DND-41 (cell line): ENCODE measurements around the gene GATA2.

ENCODE experiments used
- ATAC-seq: fragments of 200-7000 bp; cut with Tn5 transposase; 3 replicates; pipeline ENCODE4 v1.9.1; 2021; ENCODE audit warnings: low read depth; ENCODE audit not compliant: insufficient read depth
- DNase-seq: peaks from one replicate; pipeline ENCODE4 v3.0.0-alpha.2; 2020
- H2AFZ ChIP-seq: 2 replicates; pipeline ENCODE4 v1.6.0; 2012; ENCODE audit warnings: low read depth, low read length
- H3K27ac ChIP-seq: 2 replicates; pipeline ENCODE4 v1.5.1; 2012; ENCODE audit warnings: low read length, inconsistent platforms
- H3K27me3 ChIP-seq: fragments of 200-600 bp; sonication (generic); 2 replicates; pipeline ENCODE4 v1.6.0; 2012; ENCODE audit warnings: low read length, mild to moderate bottlenecking, inconsistent platforms; ENCODE audit not compliant: insufficient read depth, poor library complexity
- H3K36me3 ChIP-seq: 2 replicates; pipeline ENCODE4 v1.5.1; 2012; ENCODE audit warnings: low read length, inconsistent platforms; ENCODE audit not compliant: insufficient read depth
- H3K4me1 ChIP-seq: 2 replicates; pipeline ENCODE4 v1.5.1; 2012; ENCODE audit warnings: mild to moderate bottlenecking, low read length; ENCODE audit not compliant: insufficient read depth
- H3K4me2 ChIP-seq: 2 replicates; pipeline ENCODE4 v1.6.0; 2012; ENCODE audit warnings: mild to moderate bottlenecking, moderate library complexity, low read length, inconsistent platforms; ENCODE audit not compliant: insufficient read depth
- H3K4me3 ChIP-seq, 2 experiments: fragments of 200-600 bp in 1 of 2; shearing (Covaris generic) in 1 of 2; 2 replicates each; pipeline ENCODE4 v1.5.1; 2012 to 2016; ENCODE audit warnings: inconsistent platforms in 2 of 2, low read length in 2 of 2, mild to moderate bottlenecking in 2 of 2, low read depth in 1 of 2, moderate library complexity in 1 of 2
- H3K79me2 ChIP-seq: 2 replicates; pipeline ENCODE4 v1.6.0; 2012; ENCODE audit warnings: low read length, inconsistent platforms; ENCODE audit not compliant: insufficient read depth
- H3K9ac ChIP-seq: 2 replicates; pipeline ENCODE4 v1.6.0; 2012; ENCODE audit warnings: low read depth, mild to moderate bottlenecking, inconsistent platforms, low read length, moderate library complexity
- H3K9me3 ChIP-seq: 2 replicates; pipeline ENCODE4 v1.5.1; 2012; ENCODE audit warnings: low read length, moderate library complexity, mild to moderate bottlenecking, inconsistent platforms; ENCODE audit not compliant: insufficient read depth, severe bottlenecking
- H4K20me1 ChIP-seq: 2 replicates; pipeline ENCODE4 v1.6.0; 2012; ENCODE audit warnings: low read length; ENCODE audit not compliant: insufficient read depth
- CTCF ChIP-seq: IDR thresholded peaks from 2 replicates; pipeline ENCODE4 v1.5.1; 2012; ENCODE audit warnings: borderline replicate concordance, low read length, moderate library complexity, mild to moderate bottlenecking; ENCODE audit not compliant: poor library complexity, severe bottlenecking; ENCODE audit errors: extremely low read depth
- EZH2 ChIP-seq: IDR thresholded peaks from 3 replicates; pipeline ENCODE4 v1.6.1; 2012; ENCODE audit warnings: borderline replicate concordance, low read depth, mild to moderate bottlenecking, moderate library complexity, low read length, inconsistent platforms; ENCODE audit not compliant: severe bottlenecking

GATA2 gene

GRCh38 chr3:128462341-128462910, 30.6 kb downstream of the GATA2 start:
- no peak for DNase-seq
- Histone ChIP-seq H3K9me3 (no peaks in the 10 kb centered on the region), H3K27me3 (peaks cover 3% of the 10 kb centered on the region), H3K27ac (no peak overlapping the region), H3K36me3 (no peaks in the 10 kb centered on the region), H2AFZ (no peak overlapping the region), H3K4me1 (no peaks in the 10 kb centered on the region), H3K79me2 (no peaks in the 10 kb centered on the region), H3K4me3 (no peak overlapping the region), H4K20me1 (peaks cover 8% of the 10 kb centered on the region; the same call in 1 of the 2 replicates), H3K4me2 (no peak overlapping the region), H3K9ac (no peak overlapping the region)
- TF ChIP-seq CTCF: no peak
- no peak for TF ChIP-seq EZH2
- ATAC-seq: no peak

DNA sequence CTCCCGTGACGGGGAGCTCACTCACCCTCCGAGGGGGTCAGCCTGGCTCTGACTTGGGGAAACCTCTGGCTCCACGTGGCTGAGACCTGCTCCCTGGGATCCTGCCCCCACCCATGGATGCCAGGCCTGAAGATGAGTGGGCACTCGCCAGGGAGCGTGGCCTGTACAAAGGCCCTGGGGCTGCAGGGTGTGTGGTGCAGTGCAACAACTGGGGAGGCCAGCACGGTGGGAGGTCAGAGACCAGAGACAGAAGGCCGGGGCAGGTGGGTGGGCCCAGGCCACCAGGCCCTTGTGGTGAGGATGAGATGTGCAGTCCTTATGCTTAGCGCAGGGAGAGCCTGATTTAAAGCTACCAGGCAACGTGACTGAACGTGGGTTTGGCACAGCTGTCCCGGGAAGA, 31.3 kb downstream of the GATA2 start:
- Histone ChIP-seq H4K20me1 (peaks cover 8% of the 10 kb centered on the region; the same call in 1 of the 2 replicates), H2AFZ (no peak overlapping the region), H3K4me1 (no peaks in the 10 kb centered on the region), H3K4me2 (no peak overlapping the region), H3K27ac (no peak overlapping the region), H3K27me3 (peaks cover 3% of the 10 kb centered on the region), H3K9me3 (no peaks in the 10 kb centered on the region), H3K36me3 (no peaks in the 10 kb centered on the region), H3K9ac (no peak overlapping the region), H3K4me3 (no peak overlapping the region), H3K79me2 (no peaks in the 10 kb centered on the region)
- TF ChIP-seq EZH2 (no peak), CTCF (no peak)
- no peak for DNase-seq
- ATAC-seq: no peak

GRCh38 chr3:128459461-128459820, 33.6 kb downstream of the GATA2 start:
- Histone ChIP-seq H4K20me1 (peaks cover 6% of the 10 kb centered on the region), H3K9ac (no peak overlapping the region), H3K27me3 (no peaks in the 10 kb centered on the region), H3K4me3 (no peak overlapping the region), H3K27ac (no peak overlapping the region), H3K36me3 (no peaks in the 10 kb centered on the region), H3K9me3 (no peaks in the 10 kb centered on the region), H3K4me1 (no peaks in the 10 kb centered on the region), H2AFZ (no peak overlapping the region), H3K79me2 (no peaks in the 10 kb centered on the region), H3K4me2 (no peak overlapping the region)
- DNase-seq: no peak
- TF ChIP-seq CTCF: no peak
- TF ChIP-seq EZH2: no peak
- ATAC-seq: no peak
